ENCODE data around the gene CFAP92. TPM values are rescaled to one million over a fixed set of nuclear protein-coding genes. Genes with fewer than 3 reads are reported as not detected.

CFAP92 gene
- total RNA-seq, 4 donors from 2014 or later = 1.5 to 2.4 (median 1.7) TPM; not detected in 1

DNA sequence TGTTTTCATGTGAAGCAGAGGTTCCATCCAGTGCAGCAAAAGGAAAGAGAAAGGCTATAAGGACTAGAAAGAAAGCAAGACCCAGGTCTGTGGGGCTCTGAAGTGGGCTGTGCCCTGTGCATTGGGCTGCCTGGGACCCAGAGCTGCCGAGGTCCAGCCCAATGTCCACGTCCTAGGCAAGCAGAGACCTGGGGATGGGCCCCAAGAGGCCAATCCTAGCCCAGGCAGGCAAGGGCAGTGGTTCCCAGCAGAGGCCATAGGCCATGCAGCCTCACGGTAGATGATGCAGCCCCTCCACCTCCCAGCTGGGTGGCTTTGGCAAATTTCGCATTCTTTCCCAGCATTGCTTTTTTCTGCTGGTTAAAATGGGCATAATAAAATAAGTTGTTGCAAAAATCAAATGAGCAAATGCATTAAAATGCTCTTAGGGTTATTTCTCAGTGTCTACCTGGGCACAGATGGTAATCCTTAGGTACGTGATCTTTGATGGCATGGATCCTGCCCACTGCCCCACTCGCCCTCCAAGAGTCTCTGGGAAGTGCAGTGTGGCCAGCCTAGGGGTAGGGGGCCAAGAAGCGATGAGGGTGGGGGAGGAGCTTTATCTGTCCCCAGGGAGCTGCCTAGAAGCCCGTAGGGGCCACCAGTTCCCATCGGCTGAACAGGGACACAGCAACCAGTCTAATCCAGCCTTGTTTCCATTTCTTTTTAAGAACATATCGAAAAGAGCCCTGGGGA, 44.4 kb upstream of the CFAP92 start:
- H3K4me1 ChIP-seq = no peaks in the 10 kb centered on the region
- DNase-seq = no peak
- no peak overlapping the region for H3K27ac ChIP-seq
- no peaks in the 10 kb centered on the region for H3K9me3 ChIP-seq
- H3K27me3 ChIP-seq = no peaks in the 10 kb centered on the region
- no peak overlapping the region for H3K4me3 ChIP-seq
- H3K36me3 ChIP-seq = no peaks in the 10 kb centered on the region
- TF ChIP-seq, protein P1, sequence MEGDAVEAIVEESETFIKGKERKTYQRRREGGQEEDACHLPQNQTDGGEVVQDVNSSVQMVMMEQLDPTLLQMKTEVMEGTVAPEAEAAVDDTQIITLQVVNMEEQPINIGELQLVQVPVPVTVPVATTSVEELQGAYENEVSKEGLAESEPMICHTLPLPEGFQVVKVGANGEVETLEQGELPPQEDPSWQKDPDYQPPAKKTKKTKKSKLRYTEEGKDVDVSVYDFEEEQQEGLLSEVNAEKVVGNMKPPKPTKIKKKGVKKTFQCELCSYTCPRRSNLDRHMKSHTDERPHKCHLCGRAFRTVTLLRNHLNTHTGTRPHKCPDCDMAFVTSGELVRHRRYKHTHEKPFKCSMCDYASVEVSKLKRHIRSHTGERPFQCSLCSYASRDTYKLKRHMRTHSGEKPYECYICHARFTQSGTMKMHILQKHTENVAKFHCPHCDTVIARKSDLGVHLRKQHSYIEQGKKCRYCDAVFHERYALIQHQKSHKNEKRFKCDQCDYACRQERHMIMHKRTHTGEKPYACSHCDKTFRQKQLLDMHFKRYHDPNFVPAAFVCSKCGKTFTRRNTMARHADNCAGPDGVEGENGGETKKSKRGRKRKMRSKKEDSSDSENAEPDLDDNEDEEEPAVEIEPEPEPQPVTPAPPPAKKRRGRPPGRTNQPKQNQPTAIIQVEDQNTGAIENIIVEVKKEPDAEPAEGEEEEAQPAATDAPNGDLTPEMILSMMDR (IDR thresholded peaks at IDR 0.05) = no peak
- TF ChIP-seq POLR2A (IDR thresholded peaks at IDR 0.05) = no peak

- Histone ChIP-seq H3K9me3 (no peaks in the 10 kb centered on the region), H3K4me1 (no peaks in the 10 kb centered on the region)
Observed at GRCh38 chr3:129037093-129037419, 43.2 kb upstream of the CFAP92 start.

DNA sequence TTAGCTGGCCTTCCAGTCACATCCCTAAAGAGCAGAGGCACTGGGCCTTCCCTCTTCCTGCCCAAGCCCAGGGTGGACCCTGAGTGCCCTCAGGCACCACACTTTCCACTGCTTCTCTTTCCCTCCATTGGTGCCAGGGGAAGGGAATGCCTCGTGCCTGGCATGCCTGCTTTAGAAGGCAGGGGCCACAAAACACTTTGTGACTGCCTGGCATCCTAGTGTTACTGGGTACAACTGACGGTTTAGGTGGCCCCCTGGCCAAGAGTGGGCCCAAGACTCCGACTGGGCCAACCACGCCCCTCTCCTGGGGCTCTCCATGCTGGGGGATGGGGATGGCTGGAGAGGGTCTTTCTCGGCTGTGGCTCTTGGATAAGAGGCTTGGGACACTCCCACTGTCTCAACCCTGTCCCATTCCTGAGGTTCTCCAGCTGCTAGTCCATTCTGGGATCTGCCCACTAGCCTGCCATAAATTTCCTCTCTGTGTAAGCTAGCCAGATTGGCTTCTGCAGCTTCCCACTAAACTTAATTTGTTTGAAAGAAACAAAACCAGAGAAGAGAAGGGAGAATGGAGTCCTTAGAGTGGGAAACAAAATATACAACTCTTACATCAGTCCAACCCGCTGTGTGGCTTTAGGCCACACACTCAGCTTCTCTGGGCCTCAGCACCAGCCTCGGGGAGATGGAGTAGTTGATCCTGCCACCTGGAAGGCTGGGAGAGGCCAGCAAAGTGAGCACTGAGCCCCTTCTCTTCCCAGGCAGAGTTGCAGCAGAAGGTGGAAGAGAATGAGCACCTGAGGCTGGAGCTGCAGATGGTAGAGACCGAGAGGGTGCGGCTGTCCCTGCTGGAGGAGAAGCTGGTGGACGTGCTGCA, 42.6 kb upstream of the CFAP92 start:
- H3K36me3 ChIP-seq = no peaks in the 10 kb centered on the region
- TF ChIP-seq POLR2A (IDR thresholded peaks at IDR 0.05) = no peak
- TF ChIP-seq, protein P1 (IDR thresholded peaks at IDR 0.05) = no peak
- H3K27me3 ChIP-seq = no peaks in the 10 kb centered on the region
- no peaks in the 10 kb centered on the region for H3K9me3 ChIP-seq
- no peak overlapping the region for H3K27ac ChIP-seq
- no peak overlapping the region for H3K4me3 ChIP-seq
- H3K4me1 ChIP-seq = no peaks in the 10 kb centered on the region
- no peak for DNase-seq

More at GRCh38 chr3:129037093-129037419, 43.2 kb upstream of the CFAP92 start:
- Histone ChIP-seq H3K4me3 (no peak overlapping the region), H3K27me3 (no peaks in the 10 kb centered on the region), H3K27ac (no peak overlapping the region), H3K36me3 (no peaks in the 10 kb centered on the region)
- TF ChIP-seq POLR2A (IDR thresholded peaks at IDR 0.05) = no peak
- TF ChIP-seq, protein P1 (IDR thresholded peaks at IDR 0.05) = no peak
- DNase-seq = no peak

DNA sequence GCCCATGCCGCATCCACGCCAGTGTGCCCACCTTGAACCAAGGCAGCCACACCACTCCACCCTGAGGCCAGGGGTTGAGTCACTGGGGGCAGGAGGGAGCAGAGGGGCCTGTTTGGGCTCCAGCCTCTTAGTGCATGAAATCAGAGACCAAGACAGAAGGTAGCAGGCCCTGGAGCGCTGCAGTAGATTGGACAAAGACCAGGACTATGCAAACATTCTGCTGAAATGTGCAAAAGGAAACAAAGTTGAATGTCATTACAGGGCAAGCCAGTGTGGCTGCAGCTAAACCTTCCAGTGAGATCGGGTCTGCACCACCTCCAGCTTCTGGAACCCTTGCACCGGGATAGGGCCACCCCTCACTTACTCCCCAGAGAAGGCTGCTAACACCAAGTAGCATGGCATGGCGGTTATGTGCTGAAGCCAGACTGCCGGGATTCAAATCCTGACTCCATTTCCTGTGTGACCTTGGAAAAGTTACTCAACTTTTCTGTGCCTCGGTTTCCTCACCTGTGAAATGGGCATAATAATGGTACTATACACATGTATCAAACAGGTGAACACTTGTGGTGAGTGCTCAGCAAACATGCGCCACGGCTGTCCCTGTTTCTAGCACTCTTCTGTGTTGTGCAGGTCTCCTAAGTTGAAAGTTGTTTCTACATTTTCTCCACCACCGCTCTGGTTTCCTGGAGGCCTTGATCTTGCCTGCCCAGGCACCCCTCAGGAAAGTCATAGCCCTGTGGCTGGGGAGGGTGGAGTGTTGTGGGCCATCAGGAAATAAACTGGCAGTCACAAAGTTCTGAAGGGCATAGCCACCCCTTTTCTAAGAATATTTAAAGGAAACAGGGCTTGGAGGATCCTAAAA, 41.7 kb upstream of the CFAP92 start:
- no peak for TF ChIP-seq POLR2A (IDR thresholded peaks at IDR 0.05)
- TF ChIP-seq, protein P1 (IDR thresholded peaks at IDR 0.05) = no peak
- no peak overlapping the region for H3K4me3 ChIP-seq
- no peaks in the 10 kb centered on the region for H3K36me3 ChIP-seq
- no peak for DNase-seq
- no peak overlapping the region for H3K27ac ChIP-seq
- H3K27me3 ChIP-seq = no peaks in the 10 kb centered on the region
- H3K4me1 ChIP-seq = no peaks in the 10 kb centered on the region
- no peaks in the 10 kb centered on the region for H3K9me3 ChIP-seq

- H3K27me3 ChIP-seq = no peaks in the 10 kb centered on the region
- no peak overlapping the region for H3K27ac ChIP-seq
- TF ChIP-seq, protein P1 (IDR thresholded peaks at IDR 0.05) = no peak
- TF ChIP-seq POLR2A (IDR thresholded peaks at IDR 0.05) = no peak
- H3K4me1 ChIP-seq = no peaks in the 10 kb centered on the region
- no peak for DNase-seq
- no peak overlapping the region for H3K4me3 ChIP-seq
- H3K9me3 ChIP-seq = no peaks in the 10 kb centered on the region
- no peaks in the 10 kb centered on the region for H3K36me3 ChIP-seq
Observed at GRCh38 chr3:129034642-129035041, 40.8 kb upstream of the CFAP92 start.

Measured in Peyer's patch (tissue), 4 donors.